Measurements from ENCODE around the gene SPDYC.
"Not testable (repeated sequence)": the region's sequence is repeated elsewhere in the genome, so short reads cannot be mapped to it uniquely, and the experiment has no call there.

SPDYC gene

DNA sequence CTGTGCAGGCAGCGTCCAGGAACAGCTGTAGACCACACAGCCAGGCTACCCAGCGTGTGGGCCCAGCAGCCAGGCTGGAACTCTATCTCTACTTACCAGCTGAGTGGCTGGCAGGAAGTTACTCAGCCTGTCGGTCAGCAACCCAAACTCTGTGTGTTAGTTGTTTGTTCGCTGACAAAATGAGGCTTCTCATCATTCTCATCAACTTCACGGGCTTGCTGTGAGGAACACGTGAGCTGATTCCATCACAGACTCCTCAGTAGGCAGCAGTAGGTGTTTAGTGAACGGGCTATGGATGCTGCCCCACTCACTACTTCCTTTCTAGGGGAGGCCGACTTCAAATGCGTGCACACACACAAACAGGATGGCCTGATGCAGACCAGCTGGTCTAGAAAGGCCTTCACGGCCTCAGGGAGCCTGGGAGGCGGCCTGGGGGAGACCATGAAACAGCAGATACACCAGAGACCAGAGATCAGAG is 830 bp upstream of the SPDYC start:
- no peak for DNase-seq

GRCh38 chr11:65172600-65172999 is 2.6 kb downstream of the SPDYC start:
- DNase-seq, result no peak

DNA sequence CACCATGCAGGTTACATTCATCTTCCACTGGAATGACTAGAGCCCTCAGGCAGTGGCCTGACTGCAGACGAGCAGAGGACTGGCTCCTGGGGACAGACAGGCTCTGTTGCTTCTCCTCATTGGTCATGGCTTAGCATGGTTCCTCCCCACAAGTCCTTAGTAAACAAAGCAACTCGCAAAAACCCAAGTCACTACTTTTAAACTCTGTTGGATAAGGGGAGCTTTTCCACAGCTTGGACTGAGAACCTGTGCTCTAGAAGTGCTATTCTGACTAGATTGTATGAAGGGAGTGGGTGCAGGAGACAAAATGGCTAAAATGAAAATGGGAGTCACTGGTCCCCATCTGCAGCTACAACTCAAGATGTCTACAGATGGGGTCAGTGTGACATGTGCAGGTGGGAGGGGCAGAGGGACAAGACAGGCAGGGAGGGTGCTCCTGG is 4.6 kb downstream of the SPDYC start:
- not testable (repeated sequence) for DNase-seq

- peak; percentile 36 to 54 (median 45) for DNase-seq
These were observed 11.0 kb downstream of the SPDYC start for GRCh38 chr11:65180877-65181568.

DNA sequence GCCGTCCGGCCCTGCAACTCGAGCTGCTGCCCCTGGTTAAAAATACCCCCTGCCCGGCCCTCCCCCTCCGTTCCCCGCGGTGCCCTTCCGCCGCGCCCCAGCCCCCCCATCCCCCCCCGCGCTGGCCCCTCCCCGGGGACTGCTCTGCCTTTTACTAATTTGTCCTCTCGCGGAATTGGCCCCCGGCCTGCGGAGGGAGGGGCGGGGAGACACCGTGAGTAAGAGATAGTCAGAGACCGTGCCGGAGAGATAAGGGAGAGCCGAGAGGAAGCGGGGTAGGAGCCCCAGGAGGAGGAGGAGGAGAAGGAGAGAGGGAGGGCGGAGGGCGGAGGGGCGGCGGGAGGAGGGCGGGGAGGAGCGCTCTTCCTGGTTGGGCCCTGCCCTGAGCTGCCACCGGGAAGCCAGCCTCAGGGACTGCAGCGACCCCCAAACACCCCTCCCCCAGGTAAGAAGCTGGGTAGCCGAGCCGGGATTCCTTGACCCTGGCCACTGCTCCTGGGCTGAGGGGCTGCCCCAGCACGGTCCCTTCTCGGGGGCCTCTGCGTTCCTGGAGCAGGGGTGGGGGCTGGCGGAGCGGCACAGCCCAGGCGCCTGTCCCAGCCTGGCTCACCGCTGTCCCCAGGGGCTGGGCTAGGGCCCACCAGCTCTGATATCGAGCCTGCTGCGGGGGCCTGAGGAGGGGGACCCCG is 11.7 kb downstream of the SPDYC start, which contains the start of gene CAPN1:
Gene CAPN1 (plus strand): TSS at position 360 of the 689 bp plus-strand sequence. CDS start 774 bp downstream, outside the sequence.
- peak; percentile 47 to 79 (median 58) for DNase-seq

DNA sequence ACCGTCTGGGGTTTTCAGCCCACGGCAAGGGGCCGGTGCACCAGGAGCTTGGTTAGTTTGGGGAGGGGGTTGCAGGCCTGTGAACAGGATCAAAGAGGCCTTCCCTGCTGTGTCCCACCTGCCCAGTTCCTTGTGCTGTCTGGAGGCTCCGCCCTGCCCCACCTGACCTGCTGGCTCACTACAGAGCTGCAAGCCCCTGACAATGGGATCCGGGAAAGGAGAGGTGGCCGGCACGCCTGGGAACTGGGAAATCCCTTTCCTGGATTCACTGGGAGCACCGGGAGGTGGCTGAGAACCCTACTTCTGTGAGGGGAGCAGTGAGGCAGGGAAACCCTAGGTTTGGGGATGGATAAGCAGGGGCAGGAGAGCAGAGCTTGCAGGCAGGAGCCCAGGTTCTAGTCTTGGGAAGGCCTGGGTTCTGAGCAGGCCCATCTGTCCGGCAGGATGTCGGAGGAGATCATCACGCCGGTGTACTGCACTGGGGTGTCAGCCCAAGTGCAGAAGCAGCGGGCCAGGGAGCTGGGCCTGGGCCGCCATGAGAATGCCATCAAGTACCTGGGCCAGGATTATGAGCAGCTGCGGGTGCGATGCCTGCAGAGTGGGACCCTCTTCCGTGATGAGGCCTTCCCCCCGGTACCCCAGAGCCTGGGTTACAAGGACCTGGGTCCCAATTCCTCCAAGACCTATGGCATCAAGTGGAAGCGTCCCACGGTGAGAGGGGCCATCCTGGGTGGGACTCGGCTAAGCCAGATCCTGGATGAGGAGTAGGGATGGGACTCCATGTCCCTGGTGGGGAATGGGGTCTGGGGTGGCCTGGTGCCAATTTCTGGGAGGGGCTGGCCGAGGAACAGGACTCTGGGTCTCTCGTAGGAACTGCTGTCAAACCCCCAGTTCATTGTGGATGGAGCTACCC is 12.5 kb downstream of the SPDYC start:
- DNase-seq, result no peak

DNA sequence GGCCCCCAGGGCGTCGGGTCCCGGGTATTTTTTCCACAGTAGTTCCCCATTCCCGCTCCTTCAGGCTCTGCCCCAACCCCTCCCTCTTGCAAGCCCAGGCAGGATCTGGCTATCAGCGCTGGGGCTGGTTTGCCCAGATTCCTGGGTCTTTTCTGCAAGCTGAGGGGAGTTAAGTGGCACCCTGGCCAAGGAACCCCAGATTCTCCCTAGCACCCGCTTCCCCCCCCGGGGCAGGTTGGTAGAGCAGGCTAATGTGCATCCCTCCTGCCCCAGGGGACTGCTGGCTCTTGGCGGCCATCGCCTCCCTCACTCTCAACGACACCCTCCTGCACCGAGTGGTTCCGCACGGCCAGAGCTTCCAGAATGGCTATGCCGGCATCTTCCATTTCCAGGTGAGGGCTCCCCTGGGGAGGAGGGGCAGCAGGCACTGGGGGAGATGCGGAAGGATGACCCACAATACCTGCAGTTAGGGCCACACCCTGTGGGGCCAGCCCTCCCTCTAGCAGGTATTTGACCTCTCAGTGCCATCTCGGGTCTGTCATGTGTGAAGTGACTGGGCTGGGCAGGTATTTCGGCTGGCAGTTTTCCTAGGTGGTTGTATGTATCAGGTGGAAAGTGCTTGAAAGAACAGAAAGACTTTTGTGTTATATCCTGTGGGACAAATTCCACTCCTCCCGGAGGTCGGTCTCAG is 13.3 kb downstream of the SPDYC start:
- no peak for DNase-seq

DNA sequence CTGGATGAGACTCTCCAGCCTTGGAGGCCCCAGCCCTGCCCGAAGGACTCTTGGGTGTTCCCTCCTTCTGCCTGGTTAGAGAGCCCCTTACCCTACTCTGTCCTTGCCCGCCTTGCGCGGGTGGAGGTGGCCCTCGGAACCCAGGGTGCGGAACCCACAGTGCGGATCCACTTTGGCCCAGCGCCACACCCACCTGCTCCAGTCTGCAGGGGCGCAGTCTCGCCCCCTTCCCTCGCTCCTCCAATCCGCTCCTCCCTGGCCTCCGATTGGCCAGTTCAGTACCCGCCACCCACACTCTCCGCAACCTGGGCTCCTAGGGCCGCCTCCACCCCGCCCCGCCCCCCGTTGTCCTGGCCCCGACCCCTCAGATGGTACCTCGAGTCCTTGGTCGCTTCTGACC is 14.1 kb downstream of the SPDYC start:
- no peak for DNase-seq

- no peak for DNase-seq
These were observed 15.1 kb downstream of the SPDYC start for GRCh38 chr11:65185171-65185570.

- no peak for DNase-seq
These were observed 15.9 kb downstream of the SPDYC start for GRCh38 chr11:65185869-65186341.

GRCh38 chr11:65186701-65187100 is 16.7 kb downstream of the SPDYC start:
- no peak for DNase-seq

DNA sequence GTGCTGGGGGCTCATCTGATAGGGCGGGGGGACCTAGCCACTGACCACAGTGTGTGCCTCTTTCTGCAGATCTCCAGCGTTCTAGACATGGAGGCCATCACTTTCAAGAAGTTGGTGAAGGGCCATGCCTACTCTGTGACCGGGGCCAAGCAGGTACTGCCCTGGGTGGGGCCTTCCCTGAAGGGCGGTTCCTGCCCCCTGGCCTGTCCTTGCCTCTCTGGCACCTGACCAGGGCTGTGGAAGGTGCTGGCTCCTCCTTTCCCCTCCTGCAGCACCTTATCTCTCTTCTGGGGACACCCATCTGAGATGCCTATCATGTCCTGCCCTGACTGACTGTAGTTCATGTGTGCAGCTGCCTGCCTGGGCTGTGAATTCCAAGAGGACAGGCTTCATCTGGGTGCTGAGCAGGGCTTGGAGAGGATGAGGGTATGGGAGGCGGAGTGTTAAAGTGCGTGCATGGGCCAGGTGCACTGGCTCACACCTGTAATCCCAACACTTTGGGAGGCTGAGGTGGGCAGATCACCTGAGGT is 17.2 kb downstream of the SPDYC start:
- DNase-seq, result no peak

GRCh38 chr11:65187971-65188461 is 18.0 kb downstream of the SPDYC start:
- DNase-seq, result no peak

DNA sequence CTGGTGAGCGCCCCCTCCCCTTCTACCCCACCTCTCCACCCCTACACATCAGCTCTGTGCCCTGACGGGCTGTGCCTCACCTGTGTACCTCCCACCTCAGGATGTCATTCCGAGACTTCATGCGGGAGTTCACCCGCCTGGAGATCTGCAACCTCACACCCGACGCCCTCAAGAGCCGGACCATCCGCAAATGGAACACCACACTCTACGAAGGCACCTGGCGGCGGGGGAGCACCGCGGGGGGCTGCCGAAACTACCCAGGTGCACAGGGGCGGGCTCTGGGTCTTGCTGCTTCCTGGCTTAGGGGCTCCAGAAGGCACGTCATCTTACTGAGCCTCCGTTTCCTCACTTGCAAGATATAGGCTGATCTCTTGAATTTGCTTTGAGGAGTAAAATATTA is 18.5 kb downstream of the SPDYC start:
- DNase-seq, result no peak

DNA sequence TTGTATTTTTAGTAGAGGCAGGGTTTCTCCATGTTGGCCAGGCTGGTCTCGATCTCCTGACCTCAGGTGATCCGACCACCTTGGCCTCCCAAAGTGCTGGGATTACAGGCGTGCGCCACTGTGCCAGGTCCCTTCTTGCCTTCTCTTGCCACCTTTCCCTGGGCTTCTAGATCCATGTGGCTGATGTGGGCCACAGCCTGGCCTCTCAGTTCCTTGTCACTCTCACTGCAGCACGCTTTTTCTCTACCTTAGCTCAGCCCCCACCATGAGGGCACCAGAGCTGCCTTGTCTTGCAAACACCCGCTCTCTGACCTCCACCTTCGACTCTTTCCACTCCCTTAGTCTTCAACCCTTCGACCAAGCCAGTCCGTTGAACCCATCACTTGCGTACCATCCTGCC is 19.2 kb downstream of the SPDYC start:
- no peak for DNase-seq

DNA sequence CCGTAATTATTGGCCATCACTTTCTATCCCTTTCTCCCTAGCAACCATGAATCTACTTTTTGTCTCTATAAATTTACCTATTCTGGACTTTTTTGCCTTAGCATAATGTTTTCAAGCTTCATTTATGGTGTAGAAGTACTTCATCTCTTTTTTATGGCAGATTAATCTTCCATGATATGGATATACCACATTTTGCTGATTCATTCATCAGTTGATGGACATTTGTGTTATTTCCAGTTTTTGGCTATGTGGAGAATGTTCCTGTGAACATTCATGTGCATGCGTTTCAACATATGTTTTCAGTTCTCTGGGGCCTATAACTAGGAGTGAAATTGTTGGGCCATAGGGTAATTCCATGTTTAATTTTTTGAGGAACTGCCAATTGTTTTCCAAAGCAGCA is 24.5 kb downstream of the SPDYC start:
- DNase-seq, result no peak

DNA sequence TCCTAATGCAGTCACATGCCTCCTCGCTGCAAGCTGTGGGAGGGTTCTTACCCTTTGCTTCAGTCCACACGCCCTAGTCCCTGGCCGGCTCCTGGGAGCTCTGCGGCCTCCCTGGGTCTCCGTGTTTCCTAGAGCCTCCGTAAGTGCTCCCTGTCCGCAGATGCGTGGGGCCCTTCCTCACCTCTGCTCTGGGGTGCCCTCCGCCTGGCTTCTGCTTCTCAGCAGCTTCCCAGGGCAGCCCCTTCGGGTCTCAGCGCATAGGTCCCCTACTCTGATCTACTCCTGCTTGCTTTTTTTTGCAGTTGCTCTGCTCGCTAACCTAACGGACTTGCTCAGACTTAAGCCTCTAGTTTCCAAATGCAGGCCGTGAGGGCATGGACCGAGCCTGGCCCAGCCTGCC is 34.1 kb downstream of the SPDYC start:
- no peak for DNase-seq

GRCh38 chr11:65204646-65205601 is 34.9 kb downstream of the SPDYC start:
- peak in 3 of 5 donors; percentile 34 to 43 (median 39) for DNase-seq

DNA sequence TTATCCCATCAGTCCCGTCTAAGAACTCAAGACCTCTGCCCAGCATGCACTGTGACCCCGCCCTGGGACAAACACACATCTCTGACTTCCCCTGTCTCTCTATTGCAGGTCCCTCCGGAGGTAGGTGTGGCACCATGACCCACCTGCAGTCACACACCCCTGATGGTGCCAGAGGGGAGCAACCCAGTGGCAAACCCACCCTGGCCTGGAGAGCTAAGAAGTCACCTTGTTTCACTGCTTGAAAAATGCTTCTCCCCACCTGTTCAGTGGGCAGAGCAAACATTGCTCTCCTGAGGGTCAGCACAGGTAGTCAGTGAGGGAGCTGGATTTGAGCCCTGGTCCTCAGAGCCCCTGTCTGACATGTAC is 35.6 kb downstream of the SPDYC start:
- DNase-seq, result no peak

DNA sequence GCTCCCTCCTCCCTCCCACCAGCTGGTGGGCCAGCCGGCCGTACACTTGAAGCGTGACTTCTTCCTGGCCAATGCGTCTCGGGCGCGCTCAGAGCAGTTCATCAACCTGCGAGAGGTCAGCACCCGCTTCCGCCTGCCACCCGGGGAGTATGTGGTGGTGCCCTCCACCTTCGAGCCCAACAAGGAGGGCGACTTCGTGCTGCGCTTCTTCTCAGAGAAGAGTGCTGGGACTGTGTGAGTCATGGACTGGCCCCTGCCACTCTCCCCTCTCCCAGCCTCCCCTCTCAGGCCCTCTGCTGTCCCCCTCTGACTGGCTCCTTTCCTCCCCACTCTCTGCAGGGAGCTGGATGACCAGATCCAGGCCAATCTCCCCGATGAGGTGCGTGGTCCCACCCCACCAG is 36.4 kb downstream of the SPDYC start:
- DNase-seq, result no peak

- DNase-seq, result no peak
These were observed 36.9 kb downstream of the SPDYC start for GRCh38 chr11:65206901-65207300.
